Fibroblast of lung (primary cell): ENCODE data around the gene UMAD1.

Source experiments
- EZH2 ChIP-seq: IDR thresholded peaks from 2 replicates; pipeline ENCODE4 v1.5.1; 2012; ENCODE audit warnings: low read length, control low read depth, mild to moderate bottlenecking; ENCODE audit errors: missing control alignments
- TF ChIP-seq, protein P1 (sequence below), 2 donors: IDR thresholded peaks in 1 of 2; conservative IDR thresholded peaks in 1 of 2; 1 replicate in 1 of 2; 2 replicates in 1 of 2; pipeline ENCODE4 v1.5.1; 2011 to 2012; ENCODE audit warnings: low read length in 2 of 2, control low read depth in 1 of 2, inconsistent platforms in 1 of 2, low read depth in 1 of 2, mild to moderate bottlenecking in 1 of 2

DNA sequence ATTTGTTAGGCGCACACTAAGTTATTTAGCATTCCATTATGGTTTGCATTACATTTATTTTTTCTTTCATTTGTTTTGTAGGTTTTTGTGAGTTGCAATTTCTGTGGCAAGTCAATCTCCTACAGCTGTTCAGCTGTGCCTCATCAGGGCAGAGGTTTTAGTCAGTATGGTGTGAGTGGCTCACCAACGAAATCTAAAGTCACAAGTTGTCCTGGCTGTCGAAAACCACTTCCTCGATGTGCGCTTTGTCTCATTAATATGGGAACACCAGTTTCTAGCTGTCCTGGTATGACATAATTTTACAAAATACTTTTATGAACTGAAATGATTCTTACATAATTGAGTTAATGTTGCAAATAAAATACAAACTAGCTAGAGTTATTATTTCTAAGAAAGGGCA, 44.4 kb upstream of the UMAD1 start:
- TF ChIP-seq, protein P1, sequence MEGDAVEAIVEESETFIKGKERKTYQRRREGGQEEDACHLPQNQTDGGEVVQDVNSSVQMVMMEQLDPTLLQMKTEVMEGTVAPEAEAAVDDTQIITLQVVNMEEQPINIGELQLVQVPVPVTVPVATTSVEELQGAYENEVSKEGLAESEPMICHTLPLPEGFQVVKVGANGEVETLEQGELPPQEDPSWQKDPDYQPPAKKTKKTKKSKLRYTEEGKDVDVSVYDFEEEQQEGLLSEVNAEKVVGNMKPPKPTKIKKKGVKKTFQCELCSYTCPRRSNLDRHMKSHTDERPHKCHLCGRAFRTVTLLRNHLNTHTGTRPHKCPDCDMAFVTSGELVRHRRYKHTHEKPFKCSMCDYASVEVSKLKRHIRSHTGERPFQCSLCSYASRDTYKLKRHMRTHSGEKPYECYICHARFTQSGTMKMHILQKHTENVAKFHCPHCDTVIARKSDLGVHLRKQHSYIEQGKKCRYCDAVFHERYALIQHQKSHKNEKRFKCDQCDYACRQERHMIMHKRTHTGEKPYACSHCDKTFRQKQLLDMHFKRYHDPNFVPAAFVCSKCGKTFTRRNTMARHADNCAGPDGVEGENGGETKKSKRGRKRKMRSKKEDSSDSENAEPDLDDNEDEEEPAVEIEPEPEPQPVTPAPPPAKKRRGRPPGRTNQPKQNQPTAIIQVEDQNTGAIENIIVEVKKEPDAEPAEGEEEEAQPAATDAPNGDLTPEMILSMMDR (conservative IDR thresholded peaks at IDR 0.05 in 1 of 2, IDR thresholded peaks at IDR 0.05 in 1 of 2; ENCODE audit: low read depth in 1 of 2, low read length in 2 of 2) = no peak
- no peak for TF ChIP-seq EZH2
